Stomach (tissue), 9 donors: Measurements from ENCODE around the gene LDLRAD2. TPM values are rescaled to one million over a fixed set of nuclear protein-coding genes. Genes with fewer than 3 reads are reported as not detected.
A peak's percentile ranks its signal among the peaks of the same experiment; 100 is the strongest.

ENCODE experiments used
- DNase-seq, 2 donors: peaks; one replicate each; pipeline versions ENCODE4 v3.0.0 to v3.0.0-alpha.2; 2013 to 2019
- H3K27ac ChIP-seq, 5 donors: fragments of 200-600 bp in 4 of 5; sonication (generic) in 4 of 5; one replicate each; pipeline ENCODE4 v1.5.1; 2013 to 2019; ENCODE audit warnings: mild to moderate bottlenecking in 1 of 5, moderate library complexity in 1 of 5
- H3K27me3 ChIP-seq, 3 donors: fragments of 200-600 bp; sonication (generic); one replicate each; pipeline ENCODE4 v1.5.1; 2017 to 2019; ENCODE audit warnings: mixed run types in 1 of 3
- H3K36me3 ChIP-seq, 4 donors: fragments of 200-600 bp; sonication (generic); 1 replicate in 3 of 4; 2 replicates in 1 of 4; pipeline ENCODE4 v1.5.1; 2016 to 2019
- H3K4me1 ChIP-seq, 4 donors: fragments of 200-600 bp; sonication (generic); one replicate each; pipeline ENCODE4 v1.5.1; 2016 to 2019
- H3K4me3 ChIP-seq, 4 donors: fragments of 200-600 bp; sonication (generic) in 3 of 4; one replicate each; pipeline ENCODE4 v1.5.1; 2016 to 2019; ENCODE audit warnings: mild to moderate bottlenecking in 1 of 4
- H3K9me3 ChIP-seq, 4 donors: fragments of 200-600 bp; sonication (generic); one replicate each; pipeline ENCODE4 v1.5.1; 2016 to 2019
- CTCF ChIP-seq, 7 experiments: fragments of 450-650 bp in 4 of 7; fragments of 200-600 bp in 3 of 7; sonication (generic) in 3 of 7; IDR thresholded peaks; one replicate each; pipeline ENCODE4 v1.5.1; 2016 to 2019; ENCODE audit warnings: antibody characterized with exemption in 7 of 7, control low read depth in 2 of 7, mild to moderate bottlenecking in 1 of 7
- EP300 ChIP-seq: sonication (generic); formaldehyde crosslinking; IDR thresholded peaks from one replicate; pipeline ENCODE4 v1.6.1; 2017; ENCODE audit warnings: antibody characterized with exemption
- POLR2A ChIP-seq, 4 donors: fragments of 450-650 bp; IDR thresholded peaks; one replicate each; pipeline ENCODE4 v1.6.1; 2016; ENCODE audit warnings: antibody characterized with exemption in 4 of 4, control low read depth in 2 of 4, mild to moderate bottlenecking in 1 of 4, moderate library complexity in 1 of 4
- POLR2AphosphoS5 ChIP-seq, 3 donors: sonication (generic); formaldehyde crosslinking; IDR thresholded peaks; one replicate each; pipeline ENCODE4 v1.6.1; 2016; ENCODE audit warnings: antibody characterized with exemption in 3 of 3
- WGBS, 5 donors: extraction: QIAGEN DNeasy Blood & Tissue Kit in 3 of 5; methylation state at CpG; one replicate each; pipeline versions ENCODE4 v1.1.5 to v1.1.7; 2013 to 2018; 5-methylcytosine and 5-hydroxymethylcytosine counted together
- intact Hi-C: fragments of 100-400 bp; cut with DNase I; formaldehyde crosslinking; loops from one replicate; pipeline ENCODE4 v1.15.1; 2023; ENCODE audit warnings: low total_unique reads
- polyA plus RNA-seq, 3 donors: library from polyadenylated mRNA; stranded (reverse); fragments of 200-250 nt; gene quantifications; one replicate each; pipeline ENCODE4 v1.2.3, GENCODE V29; 2013
- total RNA-seq, 5 donors: library from RNA; depleted of rRNA; stranded (reverse); fragments of >200 nt; gene quantifications; one replicate each; pipeline versions ENCODE4 v1.1.0 to v1.2.3, GENCODE V29; 2014 to 2016
- donor health status: healthy with polysubstance abuse.
- donor health status: Bipolar disorder and iron deficiency.
- donor health status: healthy.

Gene LDLRAD2
- total and polyA plus RNA-seq, 8 donors: 0.72 to 2.6 (median 1.6) TPM; not detected in 3

- TF ChIP-seq EP300 (no peak), POLR2AphosphoS5 (IDR thresholded peaks at IDR 0.05) (no peak)
- 88 to 98% (median 98%) methylated on average over 2 of the region's 2 CpGs for WGBS, 5 donors
- intact Hi-C loops: no loop called here
- no peaks in the 10 kb centered on the region for H3K36me3 ChIP-seq
- H3K4me1 ChIP-seq: peaks cover 26 to 70% (median 47%) of the 10 kb centered on the region in 4 donors
- DNase-seq: no peak
- H3K27me3 ChIP-seq: no peaks in the 10 kb centered on the region
- no peak overlapping the region for H3K27ac ChIP-seq
- H3K9me3 ChIP-seq: no peaks in the 10 kb centered on the region
- H3K4me3 ChIP-seq: no peak overlapping the region
Measured at GRCh38 chr1:21778405-21778727, 33.7 kb upstream of the LDLRAD2 start.

GRCh38 chr1:21779613-21780521 lies 32.2 kb upstream of the LDLRAD2 start:
- Histone ChIP-seq H3K27me3 (no peaks in the 10 kb centered on the region), H3K27ac (peak overlapping the region in 3 of 5 donors; percentile 39 to 100 (median 99)), H3K4me3 (peak overlapping the region in 1 of 4 donors; percentile 100), H3K9me3 (no peaks in the 10 kb centered on the region), H3K36me3 (no peaks in the 10 kb centered on the region), H3K4me1 (peaks cover 34 to 69% (median 53%) of the 10 kb centered on the region in 4 donors)
- TF ChIP-seq POLR2A (IDR thresholded peaks at IDR 0.05) (no peak), EP300 (no peak), POLR2AphosphoS5 (IDR thresholded peaks at IDR 0.05) (no peak), CTCF (IDR thresholded peaks at IDR 0.05) (no peak)
- DNase-seq: no peak
- intact Hi-C loops: no loop called here
- 74 to 80% (median 77%) methylated on average over 12 of the region's 12 CpGs for WGBS, 5 donors

GRCh38 chr1:21781815-21782348 lies 30.2 kb upstream of the LDLRAD2 start:
- intact Hi-C loops: no loop called here
- 0 to 1% (median 1%) methylated on average over 17 of the region's 17 CpGs for WGBS, 5 donors
- TF ChIP-seq CTCF (IDR thresholded peaks at IDR 0.05) (no peak), POLR2A (IDR thresholded peaks at IDR 0.05) (no peak), EP300 (no peak)
- Histone ChIP-seq H3K4me1 (peaks cover 34 to 49% (median 39%) of the 10 kb centered on the region in 4 donors), H3K36me3 (no peaks in the 10 kb centered on the region), H3K9me3 (no peaks in the 10 kb centered on the region), H3K27ac (peak overlapping the region; percentile 96 to 100 (median 99)), H3K4me3 (peak overlapping the region; percentile 78 to 100 (median 96)), H3K27me3 (no peaks in the 10 kb centered on the region)
- DNase-seq: peak in 1 of 2 donors; percentile 53

GRCh38 chr1:21782349-21782867 lies 29.7 kb upstream of the LDLRAD2 start:
- DNase-seq: peak; percentile 56 to 82
- no peaks in the 10 kb centered on the region for H3K27me3 ChIP-seq
- peaks cover 34 to 46% (median 39%) of the 10 kb centered on the region in 4 donors for H3K4me1 ChIP-seq
- H3K9me3 ChIP-seq: no peaks in the 10 kb centered on the region
- WGBS, 5 donors: 0% methylated on average over 14 to 37 of the region's 37 CpGs
- peak overlapping the region; percentile 96 to 100 (median 99) for H3K27ac ChIP-seq
- peak overlapping the region; percentile 78 to 100 (median 96) for H3K4me3 ChIP-seq
- TF ChIP-seq CTCF (IDR thresholded peaks at IDR 0.05) (no peak), POLR2A (IDR thresholded peaks at IDR 0.05) (no peak), EP300 (no peak), POLR2AphosphoS5 (IDR thresholded peaks at IDR 0.05) (no peak)
- H3K36me3 ChIP-seq: no peaks in the 10 kb centered on the region
- intact Hi-C loops: no loop called here
